Liver (tissue), 3 donors: ENCODE results near the gene IPO9.

Experiments used
- RAD21 ChIP-seq, 2 donors: IDR thresholded peaks; 2 replicates each; pipeline ENCODE4 v1.6.1; 2016; ENCODE audit warnings: antibody characterized with exemption in 2 of 2, mild to moderate bottlenecking in 2 of 2
- TAF1 ChIP-seq: conservative IDR thresholded peaks from 2 replicates; pipeline ENCODE4 v1.6.1; 2016; ENCODE audit warnings: antibody characterized with exemption, mild to moderate bottlenecking
- TF ChIP-seq, protein P1 (sequence below): fragments of 150-350 bp; IDR thresholded peaks from 2 replicates; pipeline ENCODE4 v1.5.1; 2017; ENCODE audit warnings: improper control_type of control experiment, low read depth, low read length; ENCODE audit not compliant: missing input control
- donor health status: healthy.
- donor health status: healthy.

DNA sequence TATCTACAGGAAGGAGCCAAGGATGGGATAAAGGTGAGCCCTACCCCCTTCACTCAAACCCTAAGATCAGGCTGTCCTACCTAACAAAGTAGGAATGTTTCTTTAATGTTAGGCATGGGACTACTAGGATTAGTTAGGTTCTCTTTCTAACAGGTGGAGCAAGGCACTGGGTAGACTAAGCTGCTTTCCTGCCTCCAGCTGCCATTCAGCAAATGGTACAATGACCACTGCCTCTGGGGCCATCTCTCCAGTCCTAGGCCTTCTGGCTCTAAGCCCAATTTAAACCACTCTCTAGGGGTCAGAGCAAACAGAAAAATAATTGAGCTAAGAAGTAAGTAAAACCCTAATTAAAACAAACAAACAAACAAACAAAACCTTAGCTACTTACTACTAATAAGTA, 15.7 kb upstream of the IPO9 start:
- TF ChIP-seq TAF1 (no peak), RAD21 (IDR thresholded peaks at IDR 0.05) (no peak)
- TF ChIP-seq, protein P1, sequence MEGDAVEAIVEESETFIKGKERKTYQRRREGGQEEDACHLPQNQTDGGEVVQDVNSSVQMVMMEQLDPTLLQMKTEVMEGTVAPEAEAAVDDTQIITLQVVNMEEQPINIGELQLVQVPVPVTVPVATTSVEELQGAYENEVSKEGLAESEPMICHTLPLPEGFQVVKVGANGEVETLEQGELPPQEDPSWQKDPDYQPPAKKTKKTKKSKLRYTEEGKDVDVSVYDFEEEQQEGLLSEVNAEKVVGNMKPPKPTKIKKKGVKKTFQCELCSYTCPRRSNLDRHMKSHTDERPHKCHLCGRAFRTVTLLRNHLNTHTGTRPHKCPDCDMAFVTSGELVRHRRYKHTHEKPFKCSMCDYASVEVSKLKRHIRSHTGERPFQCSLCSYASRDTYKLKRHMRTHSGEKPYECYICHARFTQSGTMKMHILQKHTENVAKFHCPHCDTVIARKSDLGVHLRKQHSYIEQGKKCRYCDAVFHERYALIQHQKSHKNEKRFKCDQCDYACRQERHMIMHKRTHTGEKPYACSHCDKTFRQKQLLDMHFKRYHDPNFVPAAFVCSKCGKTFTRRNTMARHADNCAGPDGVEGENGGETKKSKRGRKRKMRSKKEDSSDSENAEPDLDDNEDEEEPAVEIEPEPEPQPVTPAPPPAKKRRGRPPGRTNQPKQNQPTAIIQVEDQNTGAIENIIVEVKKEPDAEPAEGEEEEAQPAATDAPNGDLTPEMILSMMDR, result no peak
